Medulla oblongata (tissue), 1 donor: Measurements from ENCODE around the gene COMMD6.

Source experiments
- DNase-seq: peaks from one replicate; pipeline ENCODE4 v3.0.0-alpha.2; 2015; ENCODE audit errors: extremely low spot score

COMMD6 gene

GRCh38 chr13:75530549-75530961, 7.1 kb downstream of the COMMD6 start:
- DNase-seq: no peak

- no peak for DNase-seq
Measured at GRCh38 chr13:75521956-75522355, 15.7 kb downstream of the COMMD6 start.

- DNase-seq: no peak
Measured at GRCh38 chr13:75518439-75519088, 19.1 kb downstream of the COMMD6 start.

GRCh38 chr13:75514080-75514995, 23.3 kb downstream of the COMMD6 start:
- DNase-seq: no peak

- peak; percentile 12 for DNase-seq
Measured at GRCh38 chr13:75513271-75513670, 24.4 kb downstream of the COMMD6 start.

GRCh38 chr13:75512253-75512652, 25.4 kb downstream of the COMMD6 start:
- DNase-seq: peak; percentile 76

GRCh38 chr13:75511051-75511625, 26.5 kb downstream of the COMMD6 start:
- DNase-seq: no peak

- no peak for DNase-seq
Measured at GRCh38 chr13:75508002-75508548, 29.6 kb downstream of the COMMD6 start.

- DNase-seq: peak; percentile 35
Measured at GRCh38 chr13:75507027-75508001, 30.3 kb downstream of the COMMD6 start.

- peak; percentile 13 for DNase-seq
Measured at GRCh38 chr13:75506018-75506417, 31.6 kb downstream of the COMMD6 start.

GRCh38 chr13:75505327-75505726, 32.3 kb downstream of the COMMD6 start:
- peak; percentile 67 for DNase-seq

GRCh38 chr13:75495938-75496337, 41.7 kb downstream of the COMMD6 start:
- no peak for DNase-seq

- DNase-seq: no peak
Measured at GRCh38 chr13:75494491-75494890, 43.1 kb downstream of the COMMD6 start.

GRCh38 chr13:75493156-75493555, 44.5 kb downstream of the COMMD6 start:
- no peak for DNase-seq

GRCh38 chr13:75492389-75492788, 45.3 kb downstream of the COMMD6 start:
- DNase-seq: no peak

- no peak for DNase-seq
Measured at GRCh38 chr13:75491376-75491775, 46.3 kb downstream of the COMMD6 start.

GRCh38 chr13:75489502-75490263, 48.0 kb downstream of the COMMD6 start:
- DNase-seq: no peak

- no peak for DNase-seq
Measured at GRCh38 chr13:75486146-75487062, 51.2 kb downstream of the COMMD6 start.
